GM23338 (cell line): ENCODE results near the gene TUBB3. TPM values are rescaled to one million over a fixed set of nuclear protein-coding genes. Genes with fewer than 3 reads are reported as not detected.

ENCODE experiments used
- ATAC-seq: fragments of 200-7000 bp; cut with Tn5 transposase; 3 replicates; pipeline ENCODE4 v1.9.1; 2020
- DNase-seq: peaks from one replicate; pipeline ENCODE4 v3.0.0-alpha.2; 2015; ENCODE audit warnings: low spot score
- H2AFZ ChIP-seq: fragments of 200-600 bp; sonication (generic); 2 replicates; pipeline ENCODE4 v1.8.0; 2016; ENCODE audit warnings: antibody characterized with exemption, mild to moderate bottlenecking, moderate library complexity
- H3F3A ChIP-seq: fragments of 200-600 bp; sonication (generic); replicated peaks from 2 replicates; pipeline ENCODE4 v1.8.0; 2017; ENCODE audit warnings: antibody characterized with exemption, mixed run types, low read depth
- H3K27ac ChIP-seq: fragments of 200-600 bp; sonication (generic); 2 replicates; pipeline ENCODE4 v1.6.1; 2016; ENCODE audit warnings: low read depth
- H3K27me3 ChIP-seq: fragments of 200-600 bp; sonication (generic); 2 replicates; pipeline ENCODE4 v1.8.0; 2016; ENCODE audit warnings: mild to moderate bottlenecking, mixed run types, moderate library complexity; ENCODE audit not compliant: insufficient read depth
- H3K36me3 ChIP-seq: fragments of 200-600 bp; sonication (generic); 2 replicates; pipeline ENCODE4 v1.8.0; 2016; ENCODE audit warnings: mild to moderate bottlenecking; ENCODE audit not compliant: insufficient read depth
- H3K4me1 ChIP-seq: fragments of 200-600 bp; sonication (generic); 2 replicates; pipeline ENCODE4 v1.8.0; 2016; ENCODE audit warnings: mild to moderate bottlenecking, moderate library complexity; ENCODE audit not compliant: insufficient read depth
- H3K4me2 ChIP-seq: fragments of 200-600 bp; sonication (generic); 2 replicates; pipeline ENCODE4 v1.7.1; 2017; ENCODE audit warnings: mixed run types
- H3K4me3 ChIP-seq: fragments of 200-600 bp; sonication (generic); 2 replicates; pipeline ENCODE4 v1.6.1; 2016; ENCODE audit warnings: mixed run types
- H3K79me2 ChIP-seq: fragments of 200-600 bp; sonication (generic); replicated peaks from 2 replicates; pipeline ENCODE4 v1.8.0; 2017; ENCODE audit warnings: mild to moderate bottlenecking; ENCODE audit not compliant: insufficient read depth
- H3K9me2 ChIP-seq: fragments of 200-600 bp; sonication (generic); 2 replicates; pipeline ENCODE4 v1.8.0; 2017; ENCODE audit not compliant: insufficient read depth
- H4K20me1 ChIP-seq: fragments of 200-600 bp; sonication (generic); replicated peaks from 2 replicates; pipeline ENCODE4 v1.8.0; 2017; ENCODE audit warnings: mild to moderate bottlenecking; ENCODE audit not compliant: insufficient read depth
- H3K27ac Mint-ChIP-seq: 2 replicates; pipeline ENCODE4 v1.8.0; 2020; ENCODE audit warnings: inconsistent platforms, mild to moderate bottlenecking, moderate library complexity, mixed read lengths
- H3K27me3 Mint-ChIP-seq: 3 replicates; pipeline ENCODE4 v1.8.0; 2022; ENCODE audit warnings: low read depth, mild to moderate bottlenecking, moderate library complexity, mixed read lengths, inconsistent platforms; ENCODE audit not compliant: insufficient read depth, poor library complexity
- H3K36me3 Mint-ChIP-seq: 3 replicates; pipeline ENCODE4 v1.8.0; 2021; ENCODE audit warnings: low read depth, mild to moderate bottlenecking, inconsistent platforms, moderate library complexity, mixed read lengths
- H3K4me1 Mint-ChIP-seq: 3 replicates; pipeline ENCODE4 v1.8.0; 2020; ENCODE audit warnings: mild to moderate bottlenecking, inconsistent platforms, mixed read lengths
- H3K4me3 Mint-ChIP-seq: 3 replicates; pipeline ENCODE4 v1.8.0; 2021; ENCODE audit warnings: moderate library complexity, mild to moderate bottlenecking, inconsistent platforms, mixed read lengths
- H3K9me3 Mint-ChIP-seq: 3 replicates; pipeline ENCODE4 v1.8.0; 2020; ENCODE audit warnings: moderate library complexity, mild to moderate bottlenecking, inconsistent platforms, mixed read lengths
- CREB1 ChIP-seq: fragments of 250-450 bp; sonication (Bioruptor Pico); IDR thresholded peaks from 2 replicates; pipeline ENCODE4 v1.5.0; 2020; ENCODE audit warnings: low read depth, mild to moderate bottlenecking, moderate library complexity
- ETS1 ChIP-seq: IDR thresholded peaks from 2 replicates; pipeline ENCODE4 v1.6.1; 2016; ENCODE audit warnings: antibody characterized with exemption
- EZH2 ChIP-seq: fragments of 200-600 bp; sonication (generic); IDR thresholded peaks from one replicate; pipeline ENCODE4 v1.8.0; 2017; ENCODE audit warnings: antibody characterized with exemption, mild to moderate bottlenecking, low read depth; ENCODE audit not compliant: unreplicated experiment
- EZH2phosphoT487 ChIP-seq: fragments of 200-600 bp; sonication (generic); IDR thresholded peaks from one replicate; pipeline ENCODE4 v1.8.1; 2018; ENCODE audit warnings: antibody characterized with exemption; ENCODE audit not compliant: unreplicated experiment
- JUNB ChIP-seq: IDR thresholded peaks from one replicate; pipeline ENCODE4 v1.6.1; 2016; ENCODE audit warnings: antibody characterized with exemption; ENCODE audit not compliant: unreplicated experiment
- NANOG ChIP-seq: IDR thresholded peaks from 2 replicates; pipeline ENCODE4 v1.6.1; 2016; ENCODE audit warnings: antibody characterized with exemption, borderline replicate concordance
- POLR2AphosphoS5 ChIP-seq: IDR thresholded peaks from 2 replicates; pipeline ENCODE4 v1.6.1; 2016; ENCODE audit warnings: antibody characterized with exemption, low read depth
- STAT1 ChIP-seq: IDR thresholded peaks from one replicate; pipeline ENCODE4 v1.6.1; 2016; ENCODE audit warnings: antibody characterized with exemption; ENCODE audit not compliant: unreplicated experiment
- ZNF114 ChIP-seq: fragments of 250-450 bp; sonication (Bioruptor Pico); IDR thresholded peaks from 2 replicates; pipeline ENCODE4 v1.5.0; 2020; ENCODE audit warnings: mild to moderate bottlenecking, moderate library complexity
- ZNF331 ChIP-seq: fragments of 250-450 bp; sonication (Bioruptor Pico); IDR thresholded peaks from 2 replicates; pipeline ENCODE4 v1.5.0; 2020; ENCODE audit warnings: low read depth, mild to moderate bottlenecking, moderate library complexity
- ZNF462 ChIP-seq: fragments of 250-450 bp; sonication (Bioruptor Pico); IDR thresholded peaks from 2 replicates; pipeline ENCODE4 v1.5.0; 2020; ENCODE audit warnings: mild to moderate bottlenecking, moderate library complexity
- polyA plus RNA-seq: library from polyadenylated mRNA; unstranded; fragments of >200 nt; fragmentation: Nextera tagmentation; extraction: Ambion mirVana; gene quantifications from 2 replicates; pipeline ENCODE4 v1.2.1, GENCODE V29; 2016
- total RNA-seq: library from RNA; depleted of rRNA; stranded (reverse); fragments of >200 nt; shearing (Covaris generic); gene quantifications from 2 replicates; pipeline ENCODE4 v1.2.3, GENCODE V29; 2014
- TF ChIP-seq, protein P1 (sequence below): IDR thresholded peaks from one replicate; pipeline ENCODE4 v1.6.1; 2018; ENCODE audit warnings: antibody characterized with exemption; ENCODE audit not compliant: unreplicated experiment
- TF ChIP-seq, protein P2 (sequence below), 2 experiments: fragments of 200-600 bp in 1 of 2; sonication (generic) in 1 of 2; conservative IDR thresholded peaks; 2 replicates each; pipeline versions ENCODE4 v1.5.1 to v1.6.1; 2016 to 2017; ENCODE audit warnings: antibody characterized with exemption in 2 of 2, low read depth in 2 of 2, mild to moderate bottlenecking in 2 of 2, moderate library complexity in 1 of 2

Gene TUBB3
- total and polyA plus RNA-seq, 2 experiments from 2014 or later: 149 to 443 TPM

DNA sequence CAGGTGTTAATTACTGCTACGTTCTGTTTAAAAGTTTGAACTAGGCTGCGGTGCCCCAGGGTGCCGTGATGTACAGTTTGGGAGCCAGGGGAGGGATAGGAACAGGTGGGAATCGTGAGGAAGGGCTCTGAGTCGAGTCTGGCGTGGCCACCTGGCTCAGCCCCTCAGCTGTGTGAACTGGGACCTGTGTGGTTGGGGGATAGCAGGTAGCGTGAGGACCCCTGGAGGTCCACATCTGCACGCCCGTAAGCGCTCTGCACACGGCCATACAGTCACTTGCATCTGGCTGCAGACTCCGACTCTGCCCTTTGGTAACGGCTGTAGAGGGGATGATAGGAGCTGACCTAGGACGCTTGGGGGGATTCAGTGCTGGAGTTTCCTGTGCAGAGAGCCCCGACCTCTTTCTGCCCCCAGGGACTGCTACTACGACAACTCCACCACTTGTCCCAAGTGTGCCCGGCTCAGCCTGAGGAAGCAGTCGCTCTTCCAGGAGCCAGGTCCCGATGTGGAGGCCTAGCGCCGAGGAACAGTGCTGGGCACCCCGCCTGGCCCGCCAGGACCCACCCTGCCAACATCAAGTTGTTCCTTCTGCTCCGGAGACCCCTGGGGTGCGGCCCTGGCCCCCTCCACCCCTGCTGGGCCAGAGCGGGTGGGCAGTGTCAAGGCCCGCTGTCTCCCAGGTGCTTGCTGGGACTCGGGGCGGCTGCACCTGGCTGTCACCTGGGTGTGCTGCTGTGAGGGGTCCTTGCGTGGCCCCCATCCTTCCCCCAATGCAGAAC lies 42.5 kb downstream of the TUBB3 start:
- Histone ChIP-seq H3K36me3 (no peaks in the 10 kb centered on the region), H2AFZ (no peak overlapping the region), H3K4me2 (no peak overlapping the region), H4K20me1 (peaks cover 3% of the 10 kb centered on the region; the same call in 1 of the 2 replicates), H3K79me2 (peaks cover 6% of the 10 kb centered on the region), H3K27me3 (no peaks in the 10 kb centered on the region), H3K27ac (no peak overlapping the region), H3K4me1 (no peaks in the 10 kb centered on the region), H3K4me3 (no peak overlapping the region), H3F3A (peaks cover 3% of the 10 kb centered on the region; the same call in 1 of the 2 replicates), H3K9me2 (no peaks in the 10 kb centered on the region)
- peaks cover 16% of the 10 kb centered on the region; the same call in 2 of the 3 replicates for H3K9me3 Mint-ChIP-seq
- H3K4me3 Mint-ChIP-seq: no peak overlapping the region
- H3K27me3 Mint-ChIP-seq: peaks cover 12% of the 10 kb centered on the region
- H3K27ac Mint-ChIP-seq: no peak overlapping the region; the same call in 1 of the 2 replicates
- H3K4me1 Mint-ChIP-seq: no peaks in the 10 kb centered on the region; the same call in 2 of the 3 replicates
- TF ChIP-seq STAT1 (no peak), ZNF114 (CRISPR knock-in tag) (no peak), ZNF462 (CRISPR knock-in tag) (no peak), JUNB (no peak), CREB1 (CRISPR knock-in tag) (no peak), ZNF331 (no peak), NANOG (no peak), EZH2 (no peak), EZH2phosphoT487 (no peak), POLR2AphosphoS5 (no peak), ETS1 (no peak)
- TF ChIP-seq, protein P1, sequence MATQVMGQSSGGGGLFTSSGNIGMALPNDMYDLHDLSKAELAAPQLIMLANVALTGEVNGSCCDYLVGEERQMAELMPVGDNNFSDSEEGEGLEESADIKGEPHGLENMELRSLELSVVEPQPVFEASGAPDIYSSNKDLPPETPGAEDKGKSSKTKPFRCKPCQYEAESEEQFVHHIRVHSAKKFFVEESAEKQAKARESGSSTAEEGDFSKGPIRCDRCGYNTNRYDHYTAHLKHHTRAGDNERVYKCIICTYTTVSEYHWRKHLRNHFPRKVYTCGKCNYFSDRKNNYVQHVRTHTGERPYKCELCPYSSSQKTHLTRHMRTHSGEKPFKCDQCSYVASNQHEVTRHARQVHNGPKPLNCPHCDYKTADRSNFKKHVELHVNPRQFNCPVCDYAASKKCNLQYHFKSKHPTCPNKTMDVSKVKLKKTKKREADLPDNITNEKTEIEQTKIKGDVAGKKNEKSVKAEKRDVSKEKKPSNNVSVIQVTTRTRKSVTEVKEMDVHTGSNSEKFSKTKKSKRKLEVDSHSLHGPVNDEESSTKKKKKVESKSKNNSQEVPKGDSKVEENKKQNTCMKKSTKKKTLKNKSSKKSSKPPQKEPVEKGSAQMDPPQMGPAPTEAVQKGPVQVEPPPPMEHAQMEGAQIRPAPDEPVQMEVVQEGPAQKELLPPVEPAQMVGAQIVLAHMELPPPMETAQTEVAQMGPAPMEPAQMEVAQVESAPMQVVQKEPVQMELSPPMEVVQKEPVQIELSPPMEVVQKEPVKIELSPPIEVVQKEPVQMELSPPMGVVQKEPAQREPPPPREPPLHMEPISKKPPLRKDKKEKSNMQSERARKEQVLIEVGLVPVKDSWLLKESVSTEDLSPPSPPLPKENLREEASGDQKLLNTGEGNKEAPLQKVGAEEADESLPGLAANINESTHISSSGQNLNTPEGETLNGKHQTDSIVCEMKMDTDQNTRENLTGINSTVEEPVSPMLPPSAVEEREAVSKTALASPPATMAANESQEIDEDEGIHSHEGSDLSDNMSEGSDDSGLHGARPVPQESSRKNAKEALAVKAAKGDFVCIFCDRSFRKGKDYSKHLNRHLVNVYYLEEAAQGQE: no peak
- TF ChIP-seq, protein P2, sequence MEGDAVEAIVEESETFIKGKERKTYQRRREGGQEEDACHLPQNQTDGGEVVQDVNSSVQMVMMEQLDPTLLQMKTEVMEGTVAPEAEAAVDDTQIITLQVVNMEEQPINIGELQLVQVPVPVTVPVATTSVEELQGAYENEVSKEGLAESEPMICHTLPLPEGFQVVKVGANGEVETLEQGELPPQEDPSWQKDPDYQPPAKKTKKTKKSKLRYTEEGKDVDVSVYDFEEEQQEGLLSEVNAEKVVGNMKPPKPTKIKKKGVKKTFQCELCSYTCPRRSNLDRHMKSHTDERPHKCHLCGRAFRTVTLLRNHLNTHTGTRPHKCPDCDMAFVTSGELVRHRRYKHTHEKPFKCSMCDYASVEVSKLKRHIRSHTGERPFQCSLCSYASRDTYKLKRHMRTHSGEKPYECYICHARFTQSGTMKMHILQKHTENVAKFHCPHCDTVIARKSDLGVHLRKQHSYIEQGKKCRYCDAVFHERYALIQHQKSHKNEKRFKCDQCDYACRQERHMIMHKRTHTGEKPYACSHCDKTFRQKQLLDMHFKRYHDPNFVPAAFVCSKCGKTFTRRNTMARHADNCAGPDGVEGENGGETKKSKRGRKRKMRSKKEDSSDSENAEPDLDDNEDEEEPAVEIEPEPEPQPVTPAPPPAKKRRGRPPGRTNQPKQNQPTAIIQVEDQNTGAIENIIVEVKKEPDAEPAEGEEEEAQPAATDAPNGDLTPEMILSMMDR (conservative IDR thresholded peaks at IDR 0.05; ENCODE audit: low read depth in 2 of 2): no peak; a peak in 1 of 4 replicates
- no peak for DNase-seq
- no peak for ATAC-seq
- peaks cover 20% of the 10 kb centered on the region for H3K36me3 Mint-ChIP-seq
